HCT116 (cell line): ENCODE measurements around the gene EXOSC10. TPM values are rescaled to one million over a fixed set of nuclear protein-coding genes. Genes with fewer than 3 reads are reported as not detected.

Source experiments
- ATAC-seq: fragments of 200-7000 bp; cut with Tn5 transposase; 2 replicates; pipeline ENCODE4 v1.9.1; 2020; ENCODE audit warnings: mild to moderate bottlenecking, moderate library complexity
- BruUV-seq: library from RNA; stranded (reverse); fragments of 400-500 nt; replicated peaks from 2 replicates; lab custom pipeline; 2021; lab: Mats Ljungman, UMichigan
- CTCF ChIA-PET: fragments of 300-600 bp; sonication (Branson Sonifier 250); formaldehyde crosslinking; loops from one replicate; lab custom pipeline; 2021; ENCODE audit warnings: antibody characterized with exemption; lab: Charles Lee
- POLR2A ChIA-PET: fragments of 300-600, 350-600 bp; sonication (Branson Sonifier 250); formaldehyde crosslinking; loops from one replicate; lab custom pipeline; 2021; ENCODE audit warnings: antibody characterized with exemption; lab: Charles Lee
- RAD21 ChIA-PET, 2 experiments: fragments of 300-600 bp; sonication (Branson Sonifier 250); formaldehyde crosslinking; loops; one replicate each; lab custom pipeline; 2023; ENCODE audit warnings: low total read pairs in 2 of 2; ENCODE audit not compliant: uncharacterized antibody in 2 of 2, unreplicated experiment in 2 of 2, low non-redundant PET in 1 of 2; lab: Charles Lee
- DNase-seq: peaks from one replicate; pipeline ENCODE4 v3.0.0-alpha.2; 2010; ENCODE audit warnings: low read depth, low spot score
- H2AFZ ChIP-seq: fragments of 200-600 bp; shearing (Covaris generic), sonication (generic); 2 replicates; pipeline ENCODE4 v1.6.1; 2017; ENCODE audit warnings: low read depth, mixed run types, mixed read lengths, antibody characterized with exemption, low read length; ENCODE audit not compliant: poor library complexity, severe bottlenecking
- H3K27ac ChIP-seq: 2 replicates; pipeline ENCODE4 v1.5.1; 2012; ENCODE audit warnings: low read depth, low read length
- H3K27me3 ChIP-seq: fragments of 200-600 bp; sonication (generic); 2 replicates; pipeline ENCODE4 v1.6.1; 2016; ENCODE audit warnings: mixed run types, low read length, mixed read lengths; ENCODE audit not compliant: insufficient read depth
- H3K36me3 ChIP-seq, 2 experiments: fragments of 200-500 bp in 1 of 2; fragments of 200-600 bp in 1 of 2; sonication (Bioruptor generic) in 1 of 2; sonication (generic) in 1 of 2; 2 replicates each; pipeline versions ENCODE4 v1.5.1 to v1.6.1; 2014 to 2016; ENCODE audit warnings: low read length in 2 of 2, inconsistent platforms in 1 of 2, mixed read lengths in 1 of 2, mixed run types in 1 of 2; ENCODE audit not compliant: insufficient read depth in 2 of 2, control insufficient read depth in 1 of 2
- H3K4me1 ChIP-seq, 2 experiments: fragments of 200-600 bp in 1 of 2; sonication (generic) in 1 of 2; 2 replicates each; pipeline versions ENCODE4 v1.5.1 to v1.6.1; 2012 to 2017; ENCODE audit warnings: low read length in 2 of 2, inconsistent platforms in 1 of 2, mild to moderate bottlenecking in 1 of 2, mixed read lengths in 1 of 2, mixed run types in 1 of 2, moderate library complexity in 1 of 2; ENCODE audit not compliant: insufficient read depth in 2 of 2, control insufficient read depth in 1 of 2
- H3K4me2 ChIP-seq: fragments of 200-600 bp; sonication (generic); 2 replicates; pipeline ENCODE4 v1.6.1; 2017; ENCODE audit warnings: mixed run types, low read length, mixed read lengths
- H3K4me3 ChIP-seq, 2 experiments: fragments of 200-600 bp in 1 of 2; sonication (generic) in 1 of 2; replicated peaks in 1 of 2; 2 replicates each; pipeline ENCODE4 v1.5.1; 2011 to 2016; ENCODE audit warnings: low read length in 2 of 2, control low read depth in 1 of 2, low read depth in 1 of 2, mild to moderate bottlenecking in 1 of 2, mixed read lengths in 1 of 2, mixed run types in 1 of 2
- H3K79me2 ChIP-seq: fragments of 200-600 bp; sonication (generic); 2 replicates; pipeline ENCODE4 v1.6.1; 2017; ENCODE audit warnings: mild to moderate bottlenecking, mixed run types, low read length, moderate library complexity, mixed read lengths; ENCODE audit not compliant: insufficient read depth
- H3K9ac ChIP-seq: fragments of 200-600 bp; sonication (generic); 2 replicates; pipeline ENCODE4 v1.6.1; 2016; ENCODE audit warnings: low read length, mixed read lengths
- H3K9me2 ChIP-seq: fragments of 200-600 bp; sonication (generic), shearing (Covaris generic); 2 replicates; pipeline ENCODE4 v1.6.1; 2017; ENCODE audit warnings: mixed run types, mild to moderate bottlenecking, moderate library complexity; ENCODE audit not compliant: insufficient read depth
- H3K9me3 ChIP-seq, 2 experiments: fragments of 200-500 bp in 1 of 2; fragments of 200-600 bp in 1 of 2; sonication (Bioruptor generic) in 1 of 2; sonication (generic) in 1 of 2; 2 replicates each; pipeline ENCODE4 v1.6.1; 2014 to 2017; ENCODE audit warnings: low read length in 2 of 2, mixed read lengths in 2 of 2, inconsistent platforms in 1 of 2, low read depth in 1 of 2, mild to moderate bottlenecking in 1 of 2, mixed run types in 1 of 2, moderate library complexity in 1 of 2; ENCODE audit not compliant: control insufficient read depth in 1 of 2, insufficient read depth in 1 of 2
- H4K20me1 ChIP-seq: fragments of 200-600 bp; sonication (generic), shearing (Covaris generic); 2 replicates; pipeline ENCODE4 v1.6.1; 2017; ENCODE audit warnings: mixed run types, mild to moderate bottlenecking, moderate library complexity; ENCODE audit not compliant: insufficient read depth
- EGR1 ChIP-seq: IDR thresholded peaks from 2 replicates; pipeline ENCODE4 v1.6.1; 2012; ENCODE audit warnings: low read depth
- EZH2 ChIP-seq: fragments of 200-600 bp; sonication (generic); IDR thresholded peaks from 2 replicates; pipeline ENCODE4 v1.6.1; 2017; ENCODE audit warnings: antibody characterized with exemption, mixed run types
- EZH2phosphoT487 ChIP-seq: fragments of 200-600 bp; IDR thresholded peaks from 2 replicates; pipeline ENCODE4 v1.6.1; 2018; ENCODE audit warnings: antibody characterized with exemption, borderline replicate concordance
- FOSL1 ChIP-seq: IDR thresholded peaks from 2 replicates; pipeline ENCODE4 v1.6.1; 2012; ENCODE audit warnings: low read depth
- JUND ChIP-seq: IDR thresholded peaks from 2 replicates; pipeline ENCODE4 v1.6.1; 2012
- RAD21 ChIP-seq: IDR thresholded peaks from 2 replicates; pipeline ENCODE4 v1.6.1; 2012; ENCODE audit warnings: low read depth, mild to moderate bottlenecking
- SIN3A ChIP-seq: IDR thresholded peaks from 2 replicates; pipeline ENCODE4 v1.6.1; 2012; ENCODE audit warnings: low read depth
- SP1 ChIP-seq: IDR thresholded peaks from 2 replicates; pipeline ENCODE4 v1.6.1; 2012; ENCODE audit warnings: low read depth
- SRF ChIP-seq: IDR thresholded peaks from 2 replicates; pipeline ENCODE4 v1.6.1; 2012; ENCODE audit warnings: low read depth
- TCF7L2 ChIP-seq: IDR thresholded peaks from 2 replicates; pipeline ENCODE4 v1.7.0; 2011; ENCODE audit warnings: borderline replicate concordance, inconsistent platforms; ENCODE audit not compliant: insufficient read depth, insufficient read length; ENCODE audit errors: extremely low read depth
- ZBTB33 ChIP-seq: IDR thresholded peaks from 2 replicates; pipeline ENCODE4 v1.6.1; 2011; ENCODE audit warnings: mild to moderate bottlenecking, low read length, moderate library complexity; ENCODE audit not compliant: insufficient replicate concordance; ENCODE audit errors: extremely low read depth
- ZFX ChIP-seq: fragments of 450-650 bp; IDR thresholded peaks from 2 replicates; pipeline ENCODE4 v1.6.1; 2017
- ZNF274 ChIP-seq: fragments of 200-500 bp; sonication (Bioruptor generic); IDR thresholded peaks from 2 replicates; pipeline ENCODE4 v1.6.1; 2014; ENCODE audit warnings: mild to moderate bottlenecking, low read depth, low read length, inconsistent platforms
- intact Hi-C: fragments of 100-400 bp; cut with micrococcal nuclease; formaldehyde crosslinking; loops from 2 replicates; pipeline ENCODE4 v1.10.0; 2022
- total RNA-seq: library from RNA; stranded (reverse); gene quantifications from one replicate; pipeline ENCODE4 v1.2.1, GENCODE V29; 2021; ENCODE audit not compliant: unreplicated experiment
- TF ChIP-seq, protein P1 (sequence below): IDR thresholded peaks from 2 replicates; pipeline ENCODE4 v1.6.1; 2012
- TF ChIP-seq, protein P2 (sequence below): IDR thresholded peaks from 2 replicates; pipeline ENCODE4 v1.6.1; 2012

The EXOSC10 gene
- total RNA-seq, 1 experiment from 2014 or later: 80.7 TPM

DNA sequence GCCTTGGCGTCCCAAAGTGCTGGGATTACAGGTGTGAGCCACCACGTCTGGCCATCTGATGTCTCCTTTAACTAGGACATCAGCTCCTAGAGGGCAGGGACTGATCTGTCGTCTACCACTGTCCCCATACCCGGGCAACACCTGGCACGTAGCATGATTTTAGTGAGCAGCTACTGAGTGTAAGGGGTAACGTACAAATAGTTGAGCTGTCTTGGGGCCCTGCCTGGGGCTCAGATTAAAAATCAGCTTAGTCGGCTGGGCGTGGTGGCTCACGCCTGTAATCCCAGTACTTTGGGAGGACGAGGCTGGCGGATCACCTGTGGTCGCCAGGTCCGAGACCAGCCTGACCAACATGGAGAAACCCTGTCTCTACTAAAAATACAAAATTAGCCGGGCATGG, 41.6 kb downstream of the EXOSC10 start:
- CTCF ChIA-PET: no interaction called here
- intact Hi-C loops: no loop called here
- peak overlapping the region; percentile 95; the same call in 1 of the 2 replicates for H3K4me2 ChIP-seq
- H2AFZ ChIP-seq: no peak overlapping the region
- peak overlapping the region; percentile 90; the same call in 1 of the 2 replicates for H3K27ac ChIP-seq
- H3K9me3 ChIP-seq: no peaks in the 10 kb centered on the region
- H3K4me3 ChIP-seq: peak overlapping the region; percentile 93 to 98; a peak in 2 of 4 replicates
- BruUV-seq: no TSS peak
- no peak for TF ChIP-seq ZNF274
- no peak for TF ChIP-seq EZH2
- TF ChIP-seq, protein P1, sequence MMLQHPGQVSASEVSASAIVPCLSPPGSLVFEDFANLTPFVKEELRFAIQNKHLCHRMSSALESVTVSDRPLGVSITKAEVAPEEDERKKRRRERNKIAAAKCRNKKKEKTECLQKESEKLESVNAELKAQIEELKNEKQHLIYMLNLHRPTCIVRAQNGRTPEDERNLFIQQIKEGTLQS: no peak
- TF ChIP-seq SIN3A: no peak
- no peak for TF ChIP-seq EZH2phosphoT487
- TF ChIP-seq ZFX: no peak
- TF ChIP-seq TCF7L2: no peak
- no peak for TF ChIP-seq SP1
- TF ChIP-seq ZBTB33: no peak
- TF ChIP-seq FOSL1: no peak
- TF ChIP-seq SRF: no peak
- no peak for TF ChIP-seq JUND
- TF ChIP-seq, protein P2, sequence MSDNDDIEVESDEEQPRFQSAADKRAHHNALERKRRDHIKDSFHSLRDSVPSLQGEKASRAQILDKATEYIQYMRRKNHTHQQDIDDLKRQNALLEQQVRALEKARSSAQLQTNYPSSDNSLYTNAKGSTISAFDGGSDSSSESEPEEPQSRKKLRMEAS: no peak
- no peak for TF ChIP-seq RAD21
- no peak for TF ChIP-seq EGR1
- peak overlapping the region; percentile 90; the same call in 1 of the 2 replicates for H3K9ac ChIP-seq
- no peaks in the 10 kb centered on the region for H4K20me1 ChIP-seq
- peaks cover 6 to 21% of the 10 kb centered on the region in 2 experiments; a peak in 3 of 4 replicates for H3K4me1 ChIP-seq
- no peaks in the 10 kb centered on the region for H3K27me3 ChIP-seq
- ATAC-seq (no peak), DNase-seq (no peak)
- peaks cover 44% of the 10 kb centered on the region for H3K79me2 ChIP-seq
- POLR2A ChIA-PET: no interaction called here
- no peaks in the 10 kb centered on the region for H3K9me2 ChIP-seq
- peaks cover 2 to 25% of the 10 kb centered on the region in 2 experiments; a peak in 2 of 4 replicates for H3K36me3 ChIP-seq
- RAD21 ChIA-PET: no interaction called here
